Measurements from ENCODE around the gene TCF23.

- no peak for TF ChIP-seq CTCF (IDR thresholded peaks at IDR 0.05)
- no peak for TF ChIP-seq POLR2AphosphoS5 (IDR thresholded peaks at IDR 0.05; ENCODE audit: low read depth, low read length)
- no peak for TF ChIP-seq TCF7L2 (IDR thresholded peaks at IDR 0.05; ENCODE audit: low read depth, low read length)
- TF ChIP-seq REST (IDR thresholded peaks at IDR 0.05; ENCODE audit: insufficient read depth in 1 of 2, low read depth in 2 of 2, low read length in 1 of 2), result no peak
- TF ChIP-seq SIN3A (IDR thresholded peaks at IDR 0.05; ENCODE audit: borderline replicate concordance, insufficient read depth, low read depth, low read length), result no peak
These were observed 9.7 kb downstream of the TCF23 start for GRCh38 chr2:27158468-27158867.
